Measurements from ENCODE around the gene STX17. TPM values are rescaled to one million over a fixed set of nuclear protein-coding genes. Genes with fewer than 3 reads are reported as not detected.

Gene STX17
- 21.8 and 28.1 TPM in 2 replicates for total RNA-seq

DNA sequence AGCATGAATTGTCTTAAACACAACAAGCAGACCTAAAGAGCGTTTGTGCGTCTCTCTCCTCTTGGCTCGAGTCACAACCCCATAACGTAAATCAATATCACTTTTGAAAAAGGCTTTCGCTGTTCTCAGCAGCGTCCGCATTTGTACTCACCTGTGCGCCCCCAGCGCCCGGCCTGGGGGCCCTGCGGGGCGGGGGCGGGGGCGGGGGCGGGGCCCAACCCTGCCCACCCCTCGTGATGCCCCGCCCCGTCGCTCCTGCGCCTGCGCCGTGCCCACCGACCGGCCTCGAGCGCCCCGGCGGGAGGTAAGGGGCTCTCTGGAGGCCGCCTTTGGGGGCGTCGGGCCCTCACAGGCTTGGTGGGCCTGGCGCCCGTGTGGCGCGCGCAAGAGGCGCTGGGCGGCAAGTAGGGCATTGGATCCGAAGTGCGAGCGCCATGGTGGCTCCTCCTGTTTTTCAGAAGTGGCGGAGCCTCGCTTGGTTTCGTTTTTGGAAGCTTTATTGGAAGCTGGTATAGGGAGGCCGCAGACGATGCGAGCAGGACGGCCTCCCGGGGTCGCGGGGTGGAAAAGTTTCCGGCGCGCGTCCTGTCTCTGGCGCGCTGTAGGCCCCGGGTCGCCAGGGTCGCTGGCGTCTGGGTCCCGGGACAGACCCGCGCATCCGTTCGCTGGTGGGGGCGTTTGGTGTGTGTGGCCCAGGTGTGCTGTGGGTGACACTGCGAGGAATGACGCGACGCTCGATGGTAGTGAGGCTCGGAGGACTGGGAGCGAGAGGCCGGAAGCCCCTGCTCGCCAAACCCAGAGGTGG is at the start of gene STX17:
TSS of gene STX17 (plus strand) at position 252 of the 805 bp plus-strand sequence. CDS start 8,586 bp downstream, outside the sequence.

Other genes starting within 250 kb of the STX17 start
- gene NR4A3, start 84.8 kb upstream of the STX17 start, total RNA-seq: 1.2 and 2.0 TPM in 2 replicates
- gene ERP44, start 192.3 kb downstream of the STX17 start, total RNA-seq: 9.1 and 12.2 TPM in 2 replicates
- 29.8 and 34.2 TPM in 2 replicates for gene INVS, start 192.6 kb downstream of the STX17 start, total RNA-seq

Data from smooth muscle cell of trachea (primary cell).